GM19240 (cell line): ENCODE results near the gene CT83.

Source experiments
- DNase-seq: peaks from one replicate; pipeline ENCODE4 v3.0.0; 2011; ENCODE audit warnings: low spot score; ENCODE audit not compliant: insufficient read length

CT83 gene, protein sequence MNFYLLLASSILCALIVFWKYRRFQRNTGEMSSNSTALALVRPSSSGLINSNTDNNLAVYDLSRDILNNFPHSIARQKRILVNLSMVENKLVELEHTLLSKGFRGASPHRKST

DNA sequence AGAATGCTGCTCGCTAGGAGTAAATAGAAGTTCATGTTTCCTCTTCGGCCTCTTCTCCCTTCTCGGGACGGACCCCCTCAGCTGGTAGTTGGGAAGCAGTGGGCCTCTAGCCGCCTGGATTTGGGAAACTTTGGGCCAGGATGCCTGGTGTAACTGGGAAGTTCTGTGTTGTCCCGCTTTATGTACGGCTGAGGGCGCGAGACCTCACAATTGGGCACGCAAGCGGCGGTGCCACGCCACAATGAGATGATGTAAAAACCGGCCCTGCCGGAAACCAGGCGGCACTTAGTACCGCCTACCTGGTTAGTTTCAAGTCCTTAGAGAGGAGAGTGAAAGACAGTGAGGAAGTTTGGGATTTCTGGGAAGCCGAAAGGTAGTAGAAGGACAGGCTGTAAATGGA lies at the start of gene CT83:
TSS of gene CT83 (minus strand) at position 155 of the 400 bp plus-strand sequence. CDS start at position 35, 120 bp downstream.
- DNase-seq = no peak

DNA sequence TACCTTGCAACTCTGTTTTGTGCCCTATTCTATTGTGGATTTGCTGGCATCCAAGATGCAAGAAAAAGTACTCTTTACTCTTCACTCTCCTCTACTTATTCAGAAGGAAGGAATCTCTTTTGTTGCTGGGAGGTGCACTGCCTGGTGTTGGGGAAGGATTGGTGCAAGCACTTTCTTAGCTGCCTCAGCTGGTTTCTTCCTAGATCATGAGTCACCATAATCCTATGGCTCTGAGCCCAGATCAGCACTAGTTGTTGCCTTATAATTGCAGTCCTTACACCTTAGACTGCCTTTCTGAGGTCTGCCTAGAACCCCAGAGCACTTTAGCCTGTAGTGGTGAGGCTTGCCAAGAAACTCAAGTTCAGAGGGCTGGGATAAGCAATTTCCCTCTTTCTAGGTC lies 37.0 kb upstream of the CT83 start:
- DNase-seq = no peak

DNA sequence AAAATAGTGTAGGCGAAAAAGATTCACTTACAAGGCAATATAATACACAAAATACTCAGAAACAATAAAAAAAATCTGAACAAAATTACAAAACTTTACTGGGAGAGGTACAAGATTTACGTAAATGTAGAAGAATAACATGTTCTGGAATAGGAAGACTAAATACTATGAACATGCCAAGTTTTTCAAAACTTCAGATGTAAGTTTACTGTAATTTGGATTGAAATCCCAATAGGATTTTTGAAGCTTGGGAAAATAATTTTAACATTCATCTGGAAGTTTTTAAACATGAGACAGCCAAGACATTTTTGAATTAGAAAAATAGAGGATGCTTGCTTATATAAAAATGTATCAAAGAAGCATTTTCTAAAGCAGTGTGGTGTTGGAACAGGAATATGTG lies 30.5 kb upstream of the CT83 start:
- DNase-seq = no peak

DNA sequence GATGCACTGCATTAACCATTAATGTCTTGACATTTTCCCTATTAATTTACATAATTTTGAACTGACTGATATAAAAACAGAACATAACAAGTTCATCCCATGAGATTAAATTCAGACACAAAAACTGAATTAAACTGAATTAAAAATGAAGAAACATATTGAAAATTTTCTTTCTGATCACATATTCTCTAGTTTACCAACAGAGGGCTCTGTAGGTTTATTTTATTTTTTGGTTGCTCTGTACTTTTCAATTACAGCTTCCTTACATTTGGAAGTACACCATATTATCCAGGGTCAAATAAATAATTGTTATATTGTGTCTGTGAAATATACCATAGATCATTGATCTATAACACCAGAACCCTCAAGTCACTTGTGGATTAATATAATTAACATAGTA lies 27.3 kb upstream of the CT83 start:
- DNase-seq = no peak

DNA sequence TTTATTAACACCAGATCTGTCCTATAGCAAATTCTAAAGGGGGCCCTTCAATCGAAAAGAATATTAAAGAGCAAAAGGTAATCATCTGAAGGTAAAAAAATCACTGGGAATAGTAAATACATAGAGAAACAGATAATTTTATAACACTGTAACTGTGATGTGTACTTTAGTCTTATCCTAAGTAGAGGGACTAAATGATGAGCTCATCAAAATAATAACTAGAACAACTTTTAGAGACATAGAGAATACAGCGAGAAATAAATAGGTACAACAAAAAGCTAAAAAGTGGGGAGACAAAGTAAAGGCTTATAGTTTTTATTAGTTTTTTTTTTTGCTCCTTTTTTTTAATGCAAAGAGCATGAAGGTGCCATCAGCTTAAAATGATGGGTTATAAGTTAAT lies 17.3 kb upstream of the CT83 start:
- DNase-seq = no peak

DNA sequence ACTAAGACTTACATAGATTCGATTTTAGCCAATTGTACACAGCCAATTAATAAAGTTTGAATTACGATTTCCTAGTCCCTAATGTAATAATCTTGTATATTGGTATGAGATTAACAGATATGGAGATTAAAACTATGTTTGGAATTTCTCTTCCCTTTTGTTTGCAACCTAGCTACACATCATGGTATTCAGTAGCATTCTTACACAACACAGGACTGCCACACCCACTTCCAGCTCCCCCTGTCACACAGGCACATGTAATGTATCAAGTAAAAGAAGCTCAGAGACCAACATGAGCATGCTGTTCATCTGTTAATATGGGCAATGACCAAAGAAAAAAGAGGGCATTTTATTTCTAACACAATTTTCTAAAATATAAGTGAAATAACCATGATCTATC lies 13.6 kb downstream of the CT83 start:
- DNase-seq = no peak

DNA sequence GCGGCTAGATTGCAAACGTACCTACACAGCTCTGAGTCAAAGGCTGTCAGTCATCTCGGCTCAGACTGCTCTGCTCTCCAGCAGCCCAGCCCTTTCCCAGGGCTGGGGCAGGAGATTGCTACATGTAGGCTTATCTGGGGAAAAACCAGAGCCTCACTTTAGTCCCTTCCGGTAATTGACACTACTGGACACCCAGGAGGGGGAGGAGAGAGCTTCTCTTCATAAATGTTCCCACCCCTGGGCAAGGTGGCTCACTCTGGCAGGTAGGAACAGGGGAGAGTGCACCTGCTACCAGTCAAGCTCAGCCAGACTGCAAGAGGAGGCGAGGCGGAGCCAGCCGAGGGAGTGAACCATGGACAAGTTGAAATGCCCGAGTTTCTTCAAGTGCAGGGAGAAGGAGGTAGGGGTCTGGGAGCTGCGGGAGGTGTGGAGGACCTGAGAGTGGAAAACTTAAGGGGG lies 26.4 kb downstream of the CT83 start, which contains the start of gene SLC6A14:
TSS of gene SLC6A14 (plus strand) at position 249 of the 459 bp plus-strand sequence. CDS start at position 353, 104 bp downstream.
- DNase-seq = no peak

DNA sequence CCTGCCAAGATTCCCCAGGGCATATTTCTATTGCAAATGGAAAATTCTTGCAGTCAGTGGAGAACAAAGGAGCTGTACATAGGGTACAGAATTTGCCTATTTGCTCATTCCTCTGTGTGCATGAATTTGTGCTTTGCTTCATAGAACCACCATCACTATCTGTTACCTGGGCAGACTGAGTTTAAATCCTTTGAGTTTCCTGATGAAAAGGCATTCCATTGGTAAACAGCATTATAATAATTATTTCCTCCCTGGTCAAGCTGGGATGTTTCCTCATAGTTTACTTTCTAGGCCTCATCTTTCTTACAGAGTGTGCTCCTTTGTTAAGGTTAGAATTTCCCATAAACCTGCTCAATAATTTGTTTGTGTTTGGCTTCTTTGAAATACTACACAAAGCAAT lies 27.2 kb downstream of the CT83 start:
- DNase-seq = no peak

DNA sequence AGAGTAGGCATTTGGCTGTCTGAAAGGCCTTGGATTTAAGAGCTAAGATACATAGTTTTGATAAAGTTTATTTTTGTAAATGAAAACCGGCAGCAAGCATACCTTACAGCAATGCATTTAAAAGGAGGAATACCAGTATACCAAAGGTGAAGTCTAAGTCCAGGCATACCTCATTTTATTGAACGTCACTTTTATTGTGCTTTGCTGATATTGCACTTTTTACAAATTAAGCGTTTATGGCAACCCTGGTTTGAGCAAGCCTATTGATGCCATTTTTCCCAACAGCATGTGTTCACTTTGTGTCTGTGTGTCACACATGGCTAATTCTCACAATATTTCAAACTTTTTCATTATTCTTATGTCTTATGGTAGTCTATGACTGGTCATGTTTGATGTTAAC lies 34.8 kb downstream of the CT83 start:
- DNase-seq = no peak

DNA sequence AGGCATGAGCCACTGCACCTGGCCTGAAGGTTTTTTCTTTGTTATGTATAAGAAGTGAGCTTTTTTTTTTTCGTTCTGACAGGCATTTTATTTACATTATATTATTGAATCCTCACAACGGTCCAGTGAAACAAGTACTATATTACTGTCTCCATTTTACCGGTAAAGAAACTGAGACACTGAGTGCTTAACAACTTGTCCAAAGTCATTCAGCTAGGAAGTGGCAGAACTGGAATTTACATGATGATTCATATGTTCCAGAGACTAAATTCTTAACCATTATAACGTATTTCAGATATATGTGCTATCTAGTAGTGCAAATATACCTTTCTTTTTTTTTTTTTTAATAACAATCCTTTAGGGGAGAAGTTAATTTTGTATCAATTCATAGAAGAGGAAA lies 44.8 kb downstream of the CT83 start:
- no peak for DNase-seq

DNA sequence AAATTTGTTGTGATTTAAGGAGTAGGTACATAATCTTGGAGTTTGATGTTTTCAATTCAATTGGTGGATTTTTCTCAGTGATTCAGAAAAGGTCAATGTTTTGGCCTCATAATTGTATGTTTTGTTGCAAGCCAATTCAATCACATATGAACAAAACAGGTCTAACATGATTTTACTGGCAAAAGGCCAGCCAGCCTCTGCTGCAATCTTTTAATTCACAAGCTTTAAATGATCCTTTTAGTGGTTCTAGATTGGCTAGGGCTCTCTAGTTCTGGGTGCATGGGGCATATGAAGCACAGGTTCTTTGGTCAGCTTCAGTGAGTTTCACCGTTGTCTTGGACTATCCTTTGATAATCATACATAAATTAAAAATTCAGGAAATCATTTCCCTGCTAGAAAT lies 45.6 kb downstream of the CT83 start:
- DNase-seq = no peak

DNA sequence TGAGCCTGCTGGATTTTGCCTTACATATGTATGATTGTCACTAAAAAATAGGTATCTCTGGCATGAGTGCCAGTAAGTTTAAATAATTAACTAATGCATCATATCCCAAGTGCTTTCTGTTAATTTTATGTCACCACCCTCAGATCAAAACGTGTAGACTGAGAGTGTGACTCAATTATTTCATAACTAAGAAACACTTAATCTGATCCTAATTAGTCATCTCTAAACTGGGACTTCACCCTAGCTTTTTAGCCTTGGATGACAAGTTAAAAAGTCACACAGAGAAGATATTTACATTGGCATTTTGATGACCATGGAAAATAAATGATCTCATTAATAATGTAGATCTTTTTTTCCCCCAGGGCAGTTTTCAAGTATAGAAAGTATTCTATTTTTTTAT lies 49.5 kb downstream of the CT83 start:
- no peak for DNase-seq
